K562 (cell line): ENCODE data around the gene RRAGD. TPM values are rescaled to one million over a fixed set of nuclear protein-coding genes. Genes with fewer than 3 reads are reported as not detected.
A peak's percentile ranks its signal among the peaks of the same experiment; 100 is the strongest.

Experiments
- ADNP ChIP-seq: fragments of 200-800 bp; sonication (Bioruptor generic); IDR thresholded peaks from 2 replicates; pipeline ENCODE4 v1.6.1; 2016; ENCODE audit warnings: missing genetic modification characterization, missing compliant biosample characterization
- ARID3B ChIP-seq: fragments of 250-450 bp; sonication (Bioruptor Pico); IDR thresholded peaks from 2 replicates; pipeline ENCODE4 v1.4.0; 2020; ENCODE audit warnings: borderline replicate concordance
- CXXC5 ChIP-seq: fragments of 250-450 bp; sonication (Bioruptor Pico); IDR thresholded peaks from 2 replicates; pipeline ENCODE4 v1.8.0; 2022; ENCODE audit warnings: inconsistent platforms, mild to moderate bottlenecking, moderate library complexity
- ETS2 ChIP-seq: IDR thresholded peaks from 2 replicates; pipeline ENCODE4 v1.6.1; 2016; ENCODE audit warnings: borderline replicate concordance, missing genetic modification characterization, mild to moderate bottlenecking, moderate library complexity, missing compliant biosample characterization; ENCODE audit not compliant: poor library complexity, severe bottlenecking
- FOXA1 ChIP-seq: fragments of 450-650 bp; IDR thresholded peaks from 2 replicates; pipeline ENCODE4 v1.6.1; 2016; ENCODE audit warnings: mild to moderate bottlenecking, borderline replicate concordance
- HOMEZ ChIP-seq: fragments of 250-450 bp; sonication (Bioruptor Pico); IDR thresholded peaks from 2 replicates; pipeline ENCODE4 v1.4.0; 2020; ENCODE audit warnings: mild to moderate bottlenecking, moderate library complexity
- SPI1 ChIP-seq: IDR thresholded peaks from 2 replicates; pipeline ENCODE4 v1.6.1; 2011; ENCODE audit warnings: low read depth, low read length, control low read depth, borderline replicate concordance
- TCF7L2 ChIP-seq: fragments of 150-350 bp; IDR thresholded peaks from 2 replicates; pipeline ENCODE4 v1.6.1; 2016; ENCODE audit warnings: low read depth, mild to moderate bottlenecking, low read length, moderate library complexity
- VEZF1 ChIP-seq: fragments of 200-800 bp; sonication (Bioruptor generic); IDR thresholded peaks from 2 replicates; pipeline ENCODE4 v1.6.1; 2017; ENCODE audit warnings: missing genetic modification characterization, missing compliant biosample characterization
- ZBTB8A ChIP-seq: fragments of 450-650 bp; IDR thresholded peaks from 2 replicates; pipeline ENCODE4 v1.6.1; 2018; ENCODE audit warnings: mild to moderate bottlenecking, moderate library complexity; ENCODE audit not compliant: partially characterized antibody
- ZNF140 ChIP-seq: fragments of 250-450 bp; sonication (Bioruptor Pico); IDR thresholded peaks from 2 replicates; pipeline ENCODE4 v1.8.0; 2021; ENCODE audit warnings: moderate library complexity, mild to moderate bottlenecking, inconsistent platforms
- polyA plus RNA-seq, 8 experiments: library from polyadenylated mRNA; depleted of rRNA in 4 of 8; stranded (reverse) in 5 of 8; unstranded in 3 of 8; fragments of >200 nt; fragmentation: Nextera tagmentation in 2 of 8; fragmentation: Illumina TruSeq in 1 of 8; extraction: Ambion mirVana in 2 of 8; extraction: Trizol in 1 of 8; gene quantifications; 2 replicates each; pipeline versions ENCODE4 v1.2.1 to v1.2.3, GENCODE V29; 2011 to 2014; ENCODE audit warnings: inconsistent platforms in 1 of 8, missing spikeins in 1 of 8
- total RNA-seq, 7 experiments: library from RNA; depleted of rRNA in 6 of 7; stranded (reverse); fragments of >200 nt in 6 of 7; fragmentation: Illumina TruSeq in 2 of 7; extraction: Trizol in 2 of 7; gene quantifications; 2 replicates each; pipeline versions ENCODE4 v1.2.1 to v1.2.3, GENCODE V29; 2011 to 2021; ENCODE audit warnings: low replicate concordance in 1 of 7
- TF ChIP-seq, protein P1 (sequence below): sonication (generic); formaldehyde crosslinking; IDR thresholded peaks from 2 replicates; pipeline ENCODE4 v1.4.0; 2020; ENCODE audit warnings: mild to moderate bottlenecking, missing genetic modification reagents

The RRAGD gene
- total and polyA plus RNA-seq, 9 of the 15 experiments (the other 6 are each of a cell fraction or from before 2014, with no cell fraction given), result 0.03 to 0.07 (median 0.04) TPM; not detected in 6

- TF ChIP-seq ARID3B (CRISPR knock-in tag) (no peak), ZBTB8A (no peak), VEZF1 (CRISPR knock-in tag) (peak; percentile 84), FOXA1 (no peak), TCF7L2 (no peak), SPI1 (no peak), ADNP (tag) (no peak), CXXC5 (peak; percentile 39), HOMEZ (CRISPR knock-in tag) (no peak), ETS2 (tag) (no peak), ZNF140 (no peak)
- TF ChIP-seq, protein P1, sequence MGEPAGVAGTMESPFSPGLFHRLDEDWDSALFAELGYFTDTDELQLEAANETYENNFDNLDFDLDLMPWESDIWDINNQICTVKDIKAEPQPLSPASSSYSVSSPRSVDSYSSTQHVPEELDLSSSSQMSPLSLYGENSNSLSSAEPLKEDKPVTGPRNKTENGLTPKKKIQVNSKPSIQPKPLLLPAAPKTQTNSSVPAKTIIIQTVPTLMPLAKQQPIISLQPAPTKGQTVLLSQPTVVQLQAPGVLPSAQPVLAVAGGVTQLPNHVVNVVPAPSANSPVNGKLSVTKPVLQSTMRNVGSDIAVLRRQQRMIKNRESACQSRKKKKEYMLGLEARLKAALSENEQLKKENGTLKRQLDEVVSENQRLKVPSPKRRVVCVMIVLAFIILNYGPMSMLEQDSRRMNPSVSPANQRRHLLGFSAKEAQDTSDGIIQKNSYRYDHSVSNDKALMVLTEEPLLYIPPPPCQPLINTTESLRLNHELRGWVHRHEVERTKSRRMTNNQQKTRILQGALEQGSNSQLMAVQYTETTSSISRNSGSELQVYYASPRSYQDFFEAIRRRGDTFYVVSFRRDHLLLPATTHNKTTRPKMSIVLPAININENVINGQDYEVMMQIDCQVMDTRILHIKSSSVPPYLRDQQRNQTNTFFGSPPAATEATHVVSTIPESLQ (CRISPR knock-in tag), result no peak
- TF ChIP-seq, all 486 proteins: peak for 22
These were observed 20.8 kb upstream of the RRAGD start, which contains the start of gene ANKRD6 (continued) for GRCh38 chr6:89432875-89433251.
